ENCODE results near the gene CFAP298. TPM values are rescaled to one million over a fixed set of nuclear protein-coding genes. Genes with fewer than 3 reads are reported as not detected.

The CFAP298 gene
- total and polyA plus RNA-seq, 10 of the 15 experiments (the other 5 are each of a cell fraction or from before 2014, with no cell fraction given), result 9.5 to 79.1 (median 30.2) TPM

GRCh38 chr21:32587120-32587519 is 25.1 kb downstream of the CFAP298 start:
- TF ChIP-seq SMAD5 (IDR thresholded peaks at IDR 0.05; ENCODE audit: low read depth) (no peak), MTA2 (IDR thresholded peaks at IDR 0.05; ENCODE audit: low read depth) (no peak), TBL1XR1 (IDR thresholded peaks at IDR 0.05; ENCODE audit: low read depth, low read length) (no peak), POU2F2 (IDR thresholded peaks at IDR 0.05; ENCODE audit: borderline replicate concordance, low read depth, low read length) (no peak), ATF7 (IDR thresholded peaks at IDR 0.05; ENCODE audit: low read depth) (no peak), MYC (IDR thresholded peaks at IDR 0.05; ENCODE audit: insufficient read depth, insufficient read length, insufficient replicate concordance, low read length, severe bottlenecking) (no peak), EP300 (IDR thresholded peaks at IDR 0.05; ENCODE audit: borderline replicate concordance in 1 of 2, control insufficient read depth in 1 of 2, low read depth in 2 of 2, low read length in 2 of 2) (no peak), ZNF384 (IDR thresholded peaks at IDR 0.05; ENCODE audit: borderline replicate concordance, low read depth, low read length) (no peak), NFYA (IDR thresholded peaks at IDR 0.05; ENCODE audit: borderline replicate concordance, low read depth, low read length) (no peak), JUNB (IDR thresholded peaks at IDR 0.05) (no peak), GABPA (IDR thresholded peaks at IDR 0.05; ENCODE audit: low read depth) (no peak), STAT1 (conservative IDR thresholded peaks at IDR 0.05) (no peak), ZNF622 (IDR thresholded peaks at IDR 0.05) (no peak), FOS (IDR thresholded peaks at IDR 0.05; ENCODE audit: borderline replicate concordance, extremely low read depth, insufficient read length) (no peak), POLR2AphosphoS5 (IDR thresholded peaks at IDR 0.05; ENCODE audit: low read length) (no peak), KDM1A (IDR thresholded peaks at IDR 0.05; ENCODE audit: borderline replicate concordance) (no peak), RAD21 (IDR thresholded peaks at IDR 0.05; ENCODE audit: insufficient read depth, low read depth, low read length) (no peak), HDAC2 (IDR thresholded peaks at IDR 0.05) (no peak), SMARCA5 (IDR thresholded peaks at IDR 0.05) (no peak)
- TF ChIP-seq, protein P1, sequence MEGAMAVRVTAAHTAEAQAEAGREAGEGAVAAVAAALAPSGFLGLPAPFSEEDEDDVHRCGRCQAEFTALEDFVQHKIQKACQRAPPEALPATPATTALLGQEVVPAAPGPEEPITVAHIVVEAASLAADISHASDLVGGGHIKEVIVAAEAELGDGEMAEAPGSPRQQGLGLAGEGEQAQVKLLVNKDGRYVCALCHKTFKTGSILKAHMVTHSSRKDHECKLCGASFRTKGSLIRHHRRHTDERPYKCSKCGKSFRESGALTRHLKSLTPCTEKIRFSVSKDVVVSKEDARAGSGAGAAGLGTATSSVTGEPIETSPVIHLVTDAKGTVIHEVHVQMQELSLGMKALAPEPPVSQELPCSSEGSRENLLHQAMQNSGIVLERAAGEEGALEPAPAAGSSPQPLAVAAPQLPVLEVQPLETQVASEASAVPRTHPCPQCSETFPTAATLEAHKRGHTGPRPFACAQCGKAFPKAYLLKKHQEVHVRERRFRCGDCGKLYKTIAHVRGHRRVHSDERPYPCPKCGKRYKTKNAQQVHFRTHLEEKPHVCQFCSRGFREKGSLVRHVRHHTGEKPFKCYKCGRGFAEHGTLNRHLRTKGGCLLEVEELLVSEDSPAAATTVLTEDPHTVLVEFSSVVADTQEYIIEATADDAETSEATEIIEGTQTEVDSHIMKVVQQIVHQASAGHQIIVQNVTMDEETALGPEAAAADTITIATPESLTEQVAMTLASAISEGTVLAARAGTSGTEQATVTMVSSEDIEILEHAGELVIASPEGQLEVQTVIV (IDR thresholded peaks at IDR 0.05; ENCODE audit: borderline replicate concordance, partially characterized antibody), result no peak
- H3K9me3 ChIP-seq (replicated peaks; ENCODE audit: control insufficient read depth, insufficient read depth, low read length), result no peaks in the 10 kb centered on the region
- POLR2A ChIA-PET, result no interaction called here
- DNase-seq (ENCODE audit: low read depth, low spot score) (no peak), ATAC-seq (no peak), FAIRE-seq (no peak)
- no peak overlapping the region for H2AFZ ChIP-seq (ENCODE audit: control insufficient read depth, low read depth, low read length)
- H3K36me3 ChIP-seq (ENCODE audit: control insufficient read depth in 2 of 2, insufficient read depth in 2 of 2, low read length in 1 of 2), result no peaks in the 10 kb centered on the region
- peaks cover 0 to 2% of the 10 kb centered on the region in 2 experiments; a peak in 3 of 4 replicates for H3K27me3 ChIP-seq (replicated peaks in 1 of 2; ENCODE audit: control insufficient read depth in 2 of 2, insufficient read depth in 2 of 2, low read length in 1 of 2)
- no peaks in the 10 kb centered on the region for H3K4me1 ChIP-seq (ENCODE audit: control insufficient read depth, insufficient read depth, low read length)
- H3K9ac ChIP-seq (ENCODE audit: control insufficient read depth, insufficient read depth, low read length), result no peak overlapping the region
- CTCF ChIA-PET, result interaction anchor here (1.0 kb wide), 1 partner anchor 12 kb away, joined by 3 read pairs; no protein-coding TSS in a partner anchor
- H3K79me2 ChIP-seq (ENCODE audit: control insufficient read depth, insufficient read depth, low read length), result no peaks in the 10 kb centered on the region
- H3K27ac ChIP-seq (ENCODE audit: control insufficient read depth, insufficient read depth), result no peak overlapping the region
- in situ Hi-C loops (cut with MboI) (no loop called here), intact Hi-C loops (cut with micrococcal nuclease; ENCODE audit: unreplicated experiment) (no loop called here)
- SMC1A ChIA-PET (ENCODE audit: uncharacterized antibody, unreplicated experiment), result no interaction called here
- WGBS (ENCODE audit: insufficient coverage, insufficient replicate concordance, low lambda C conversion rate, missing lambda C conversion rate), result 64% methylated on average over 12 of the region's 13 CpGs
- no peak overlapping the region for H3K4me3 ChIP-seq
- no TSS peak for BruUV-seq (replicated peaks)
- no peaks in the 10 kb centered on the region for H4K20me1 ChIP-seq (ENCODE audit: control insufficient read depth, insufficient read depth)
- H3K4me2 ChIP-seq (ENCODE audit: control insufficient read depth, insufficient read depth), result no peak overlapping the region
- RAD21 ChIA-PET (ENCODE audit: unreplicated experiment), result no interaction called here
